A673 (cell line): ENCODE data around the gene PHC2. TPM values are rescaled to one million over a fixed set of nuclear protein-coding genes. Genes with fewer than 3 reads are reported as not detected.

Experiments used
- BruUV-seq: library from RNA; stranded (reverse); fragments of 400-500 nt; replicated peaks from 2 replicates; lab custom pipeline; 2021; lab: Mats Ljungman, UMichigan
- CTCF ChIA-PET: fragments of 300-600 bp; sonication (Branson Sonifier 250); formaldehyde crosslinking; loops from one replicate; lab custom pipeline; 2022; ENCODE audit warnings: antibody characterized with exemption; lab: Charles Lee
- POLR2A ChIA-PET: fragments of 300-600 bp; sonication (Branson Sonifier 250); formaldehyde crosslinking; loops from one replicate; lab custom pipeline; 2022; ENCODE audit warnings: antibody characterized with exemption; ENCODE audit not compliant: low non-redundant PET; lab: Charles Lee
- DNase-seq: peaks from one replicate; pipeline ENCODE4 v3.0.0-alpha.2; 2015; ENCODE audit warnings: low spot score
- H3K27ac ChIP-seq: fragments of 200-600 bp; sonication (generic); 2 replicates; pipeline ENCODE4 v1.5.1; 2016; ENCODE audit warnings: mixed run types, low read depth, mild to moderate bottlenecking, mixed read lengths, antibody characterized with exemption, low read length; ENCODE audit not compliant: poor library complexity, severe bottlenecking
- H3K27me3 ChIP-seq: fragments of 200-600 bp; sonication (generic); replicated peaks from 2 replicates; pipeline ENCODE4 v1.6.1; 2017; ENCODE audit warnings: mixed run types, low read depth, mild to moderate bottlenecking, mixed read lengths, antibody characterized with exemption, low read length; ENCODE audit not compliant: insufficient read depth, poor library complexity
- H3K36me3 ChIP-seq: fragments of 200-600 bp; sonication (generic); 2 replicates; pipeline ENCODE4 v1.6.1; 2016; ENCODE audit warnings: mixed run types, mild to moderate bottlenecking, mixed read lengths, antibody characterized with exemption, low read length; ENCODE audit not compliant: insufficient read depth, poor library complexity, severe bottlenecking
- H3K4me1 ChIP-seq: fragments of 200-600 bp; sonication (generic); 2 replicates; pipeline ENCODE4 v1.6.1; 2017; ENCODE audit warnings: mixed run types, mild to moderate bottlenecking, mixed read lengths, antibody characterized with exemption, low read length; ENCODE audit not compliant: insufficient read depth, poor library complexity, severe bottlenecking
- H3K4me3 ChIP-seq: fragments of 200-600 bp; sonication (generic); 2 replicates; pipeline ENCODE4 v1.5.1; 2016; ENCODE audit warnings: low read depth, mixed run types, mild to moderate bottlenecking, mixed read lengths, low read length; ENCODE audit not compliant: poor library complexity, severe bottlenecking
- H3K9me3 ChIP-seq: fragments of 200-600 bp; sonication (generic); 2 replicates; pipeline ENCODE4 v1.6.1; 2016; ENCODE audit warnings: mixed run types, low read depth, mild to moderate bottlenecking, mixed read lengths, antibody characterized with exemption, low read length; ENCODE audit not compliant: poor library complexity, severe bottlenecking
- EZH2 ChIP-seq: fragments of 200-600 bp; sonication (generic); IDR thresholded peaks from 2 replicates; pipeline ENCODE4 v1.6.1; 2017; ENCODE audit warnings: borderline replicate concordance, low read depth, mild to moderate bottlenecking, mixed read lengths, antibody characterized with exemption, low read length; ENCODE audit not compliant: poor library complexity, severe bottlenecking
- intact Hi-C: fragments of 100-400 bp; cut with micrococcal nuclease; formaldehyde crosslinking; loops from one replicate; pipeline ENCODE4 v1.10.0; 2022; ENCODE audit not compliant: unreplicated experiment
- total RNA-seq: library from RNA; stranded (reverse); gene quantifications from 2 replicates; pipeline ENCODE4 v1.2.3, GENCODE V29; 2021
- TF ChIP-seq, protein P1 (sequence below): fragments of 300-800, 200-600 bp; sonication (generic); conservative IDR thresholded peaks from 2 replicates; pipeline ENCODE4 v1.5.1; 2017; ENCODE audit warnings: low read depth, mild to moderate bottlenecking, antibody characterized with exemption, low read length, moderate library complexity, mixed read lengths

Gene PHC2
- total RNA-seq, 1 experiment from 2014 or later = 136 TPM

GRCh38 chr1:33332881-33333280, 98.0 kb downstream of the PHC2 start:
- no peak for TF ChIP-seq EZH2
- TF ChIP-seq, protein P1, sequence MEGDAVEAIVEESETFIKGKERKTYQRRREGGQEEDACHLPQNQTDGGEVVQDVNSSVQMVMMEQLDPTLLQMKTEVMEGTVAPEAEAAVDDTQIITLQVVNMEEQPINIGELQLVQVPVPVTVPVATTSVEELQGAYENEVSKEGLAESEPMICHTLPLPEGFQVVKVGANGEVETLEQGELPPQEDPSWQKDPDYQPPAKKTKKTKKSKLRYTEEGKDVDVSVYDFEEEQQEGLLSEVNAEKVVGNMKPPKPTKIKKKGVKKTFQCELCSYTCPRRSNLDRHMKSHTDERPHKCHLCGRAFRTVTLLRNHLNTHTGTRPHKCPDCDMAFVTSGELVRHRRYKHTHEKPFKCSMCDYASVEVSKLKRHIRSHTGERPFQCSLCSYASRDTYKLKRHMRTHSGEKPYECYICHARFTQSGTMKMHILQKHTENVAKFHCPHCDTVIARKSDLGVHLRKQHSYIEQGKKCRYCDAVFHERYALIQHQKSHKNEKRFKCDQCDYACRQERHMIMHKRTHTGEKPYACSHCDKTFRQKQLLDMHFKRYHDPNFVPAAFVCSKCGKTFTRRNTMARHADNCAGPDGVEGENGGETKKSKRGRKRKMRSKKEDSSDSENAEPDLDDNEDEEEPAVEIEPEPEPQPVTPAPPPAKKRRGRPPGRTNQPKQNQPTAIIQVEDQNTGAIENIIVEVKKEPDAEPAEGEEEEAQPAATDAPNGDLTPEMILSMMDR = no peak
- Histone ChIP-seq H3K36me3 (peaks cover 76% of the 10 kb centered on the region), H3K27ac (no peak overlapping the region), H3K4me3 (no peak overlapping the region), H3K27me3 (no peaks in the 10 kb centered on the region), H3K4me1 (peaks cover 18% of the 10 kb centered on the region), H3K9me3 (no peaks in the 10 kb centered on the region)
- intact Hi-C loops = no loop called here
- no peak for DNase-seq
- POLR2A ChIA-PET = no interaction called here
- BruUV-seq = no TSS peak
- CTCF ChIA-PET = no interaction called here

DNA sequence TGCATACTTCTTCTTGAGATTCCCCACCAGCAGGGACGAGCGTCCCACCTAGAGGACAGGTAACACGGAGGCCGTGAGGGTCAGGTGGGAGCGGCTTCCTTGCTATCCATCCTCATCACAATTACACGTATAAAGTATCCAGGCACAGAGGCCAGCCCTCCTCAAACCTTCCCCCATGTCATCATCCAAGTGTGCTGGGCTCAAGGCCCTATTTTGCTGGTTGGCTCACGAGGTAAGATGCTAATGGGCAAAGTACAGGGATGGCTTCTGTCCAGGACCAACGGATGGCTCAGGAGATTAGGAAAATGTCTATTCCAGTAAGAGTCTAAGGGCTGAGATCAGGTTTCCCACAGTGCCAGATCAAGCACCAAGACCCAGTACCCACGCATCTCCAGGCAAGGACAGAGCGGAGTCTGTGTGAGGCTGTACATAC, 98.5 kb downstream of the PHC2 start:
- ChIA-PET CTCF (no interaction called here), POLR2A (no interaction called here)
- Histone ChIP-seq H3K36me3 (peaks cover 81% of the 10 kb centered on the region), H3K27ac (no peak overlapping the region), H3K9me3 (no peaks in the 10 kb centered on the region), H3K4me1 (peaks cover 13% of the 10 kb centered on the region), H3K27me3 (no peaks in the 10 kb centered on the region), H3K4me3 (no peak overlapping the region)
- no TSS peak for BruUV-seq
- DNase-seq = no peak
- TF ChIP-seq, protein P1 = no peak
- TF ChIP-seq EZH2 = no peak
- intact Hi-C loops = no loop called here

- ChIA-PET POLR2A (no interaction called here), CTCF (no interaction called here)
Observed at GRCh38 chr1:33331444-33332356, 99.2 kb downstream of the PHC2 start.

More at GRCh38 chr1:33331444-33332356, 99.2 kb downstream of the PHC2 start:
- Histone ChIP-seq H3K36me3 (peaks cover 87% of the 10 kb centered on the region), H3K4me1 (peaks cover 6% of the 10 kb centered on the region), H3K27ac (no peak overlapping the region), H3K27me3 (no peaks in the 10 kb centered on the region), H3K9me3 (no peaks in the 10 kb centered on the region), H3K4me3 (no peak overlapping the region)
- DNase-seq = no peak
- intact Hi-C loops = no loop called here
- no TSS peak for BruUV-seq
- TF ChIP-seq, protein P1 = no peak
- no peak for TF ChIP-seq EZH2
